Karpas-422 (cell line): ENCODE results near the gene RIMBP2. TPM values are rescaled to one million over a fixed set of nuclear protein-coding genes. Genes with fewer than 3 reads are reported as not detected.

ENCODE experiments used
- DNase-seq: peaks from one replicate; pipeline ENCODE4 v3.0.0-alpha.2; 2015
- H2AFZ ChIP-seq: fragments of 200-600 bp; sonication (generic); 2 replicates; pipeline ENCODE4 v1.6.1; 2014; ENCODE audit warnings: antibody characterized with exemption, low read length, mixed read lengths
- H3K27ac ChIP-seq: fragments of 200-600 bp; sonication (generic); 2 replicates; pipeline ENCODE4 v1.5.1; 2014; ENCODE audit warnings: mild to moderate bottlenecking, low read length, moderate library complexity
- H3K27me3 ChIP-seq: fragments of 200-600 bp; sonication (generic); 2 replicates; pipeline ENCODE4 v1.6.1; 2014; ENCODE audit warnings: low read length, mixed read lengths
- H3K36me3 ChIP-seq: fragments of 200-600 bp; sonication (generic); 2 replicates; pipeline ENCODE4 v1.6.1; 2014; ENCODE audit warnings: low read length, mixed read lengths; ENCODE audit not compliant: insufficient read depth
- H3K4me1 ChIP-seq: fragments of 200-600 bp; sonication (generic); 2 replicates; pipeline ENCODE4 v1.6.1; 2014; ENCODE audit warnings: mild to moderate bottlenecking, low read length, mixed read lengths
- H3K4me2 ChIP-seq: fragments of 200-600 bp; sonication (generic); 2 replicates; pipeline ENCODE4 v1.6.1; 2014; ENCODE audit warnings: low read length, low read depth, mild to moderate bottlenecking; ENCODE audit not compliant: poor library complexity, severe bottlenecking
- H3K4me3 ChIP-seq: fragments of 200-600 bp; sonication (generic); 2 replicates; pipeline ENCODE4 v1.5.1; 2014; ENCODE audit warnings: mild to moderate bottlenecking, antibody characterized with exemption, low read length, mixed read lengths
- H3K79me2 ChIP-seq: fragments of 200-600 bp; sonication (generic); 2 replicates; pipeline ENCODE4 v1.6.1; 2014; ENCODE audit warnings: mild to moderate bottlenecking, low read length, mixed read lengths
- H3K9ac ChIP-seq: fragments of 200-600 bp; sonication (generic); 2 replicates; pipeline ENCODE4 v1.6.0; 2014; ENCODE audit warnings: low read length
- H3K9me2 ChIP-seq: fragments of 200-600 bp; sonication (generic), shearing (Covaris generic); replicated peaks from 2 replicates; pipeline ENCODE4 v1.6.0; 2014; ENCODE audit warnings: mild to moderate bottlenecking, low read length, moderate library complexity; ENCODE audit not compliant: insufficient read depth
- H3K9me3 ChIP-seq: fragments of 300-700, 200-600 bp; sonication (generic); 2 replicates; pipeline ENCODE4 v1.6.1; 2014; ENCODE audit warnings: low read length, mixed read lengths
- H4K20me1 ChIP-seq: fragments of 200-600 bp; sonication (generic); 2 replicates; pipeline ENCODE4 v1.6.1; 2014; ENCODE audit warnings: mild to moderate bottlenecking, antibody characterized with exemption, low read length, low read depth; ENCODE audit not compliant: insufficient read depth
- total RNA-seq: library from RNA; depleted of rRNA; stranded (reverse); fragments of >200 nt; shearing (Covaris generic); gene quantifications from 2 replicates; pipeline ENCODE4 v1.2.3, GENCODE V29; 2014; ENCODE audit warnings: low replicate concordance

RIMBP2 gene
- total RNA-seq, 1 experiment from 2014 or later: not detected

DNA sequence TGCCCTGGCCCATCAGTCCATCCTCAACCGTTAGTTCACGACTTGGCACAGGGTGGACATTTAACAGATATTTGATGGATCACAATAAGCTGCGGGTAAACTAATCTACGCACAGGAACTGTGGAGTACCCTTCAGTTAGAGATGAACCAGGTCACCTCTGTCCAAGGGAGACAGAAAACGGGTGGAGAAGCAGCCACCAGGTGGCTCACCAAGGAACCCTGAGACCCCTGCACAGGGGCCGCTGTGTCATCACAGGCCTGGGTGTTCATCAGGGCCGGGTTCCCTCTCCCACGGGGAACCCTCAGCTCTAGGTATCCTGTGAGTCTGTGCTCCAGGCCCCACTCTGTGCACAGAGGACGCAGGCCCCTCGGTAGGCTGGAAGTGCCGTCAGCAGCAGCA is 256.2 kb downstream of the RIMBP2 start:
- Histone ChIP-seq H2AFZ (no peak overlapping the region), H3K36me3 (no peaks in the 10 kb centered on the region), H3K9me3 (no peaks in the 10 kb centered on the region), H3K27me3 (no peaks in the 10 kb centered on the region), H3K27ac (no peak overlapping the region), H3K9ac (no peak overlapping the region), H3K4me2 (no peak overlapping the region), H4K20me1 (no peaks in the 10 kb centered on the region), H3K79me2 (no peaks in the 10 kb centered on the region), H3K4me1 (no peaks in the 10 kb centered on the region), H3K9me2 (no peaks in the 10 kb centered on the region), H3K4me3 (no peak overlapping the region)
- no peak for DNase-seq

DNA sequence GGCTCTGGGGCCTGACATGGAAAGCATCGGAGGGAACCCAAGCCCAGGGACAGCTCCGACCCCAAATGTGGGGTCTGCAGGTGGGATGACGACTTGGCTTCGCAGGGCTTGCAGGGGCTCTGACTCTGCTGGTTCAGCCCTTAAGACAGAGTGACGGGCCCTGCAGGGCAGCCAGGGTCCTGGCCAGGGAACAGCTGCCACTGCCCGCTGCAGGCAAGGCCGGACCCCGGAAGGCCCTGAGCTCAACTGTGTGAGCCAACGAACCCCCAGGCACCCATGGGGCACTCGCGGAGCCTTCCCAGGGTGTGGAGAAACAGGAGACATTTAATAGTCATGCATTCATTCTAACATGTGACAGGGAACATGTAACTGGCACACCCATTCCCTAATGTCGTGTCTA is 257.8 kb downstream of the RIMBP2 start:
- no peak for DNase-seq
- Histone ChIP-seq H4K20me1 (no peaks in the 10 kb centered on the region), H3K4me3 (no peak overlapping the region), H3K9ac (no peak overlapping the region), H3K27ac (no peak overlapping the region), H3K27me3 (no peaks in the 10 kb centered on the region), H2AFZ (no peak overlapping the region), H3K4me1 (no peaks in the 10 kb centered on the region), H3K36me3 (no peaks in the 10 kb centered on the region), H3K4me2 (no peak overlapping the region), H3K9me2 (no peaks in the 10 kb centered on the region), H3K79me2 (no peaks in the 10 kb centered on the region), H3K9me3 (no peaks in the 10 kb centered on the region)

- Histone ChIP-seq H3K27me3 (no peaks in the 10 kb centered on the region), H3K79me2 (no peaks in the 10 kb centered on the region), H3K4me3 (no peak overlapping the region), H3K36me3 (no peaks in the 10 kb centered on the region), H3K27ac (no peak overlapping the region), H3K9me3 (no peaks in the 10 kb centered on the region), H3K4me2 (no peak overlapping the region), H3K4me1 (no peaks in the 10 kb centered on the region), H3K9ac (no peak overlapping the region), H3K9me2 (no peaks in the 10 kb centered on the region), H4K20me1 (no peaks in the 10 kb centered on the region), H2AFZ (no peak overlapping the region)
- DNase-seq: no peak
Observed at GRCh38 chr12:130457215-130457614, 258.9 kb downstream of the RIMBP2 start.

- H4K20me1 ChIP-seq: no peaks in the 10 kb centered on the region
- no peaks in the 10 kb centered on the region for H3K79me2 ChIP-seq
- H3K4me2 ChIP-seq: no peak overlapping the region
- H3K4me1 ChIP-seq: no peaks in the 10 kb centered on the region
- H3K27me3 ChIP-seq: no peaks in the 10 kb centered on the region
- H3K4me3 ChIP-seq: no peak overlapping the region
- H3K9me2 ChIP-seq: no peaks in the 10 kb centered on the region
- no peaks in the 10 kb centered on the region for H3K9me3 ChIP-seq
- DNase-seq: no peak
- no peaks in the 10 kb centered on the region for H3K36me3 ChIP-seq
- H3K27ac ChIP-seq: no peak overlapping the region
- H3K9ac ChIP-seq: no peak overlapping the region
- no peak overlapping the region for H2AFZ ChIP-seq
Observed at GRCh38 chr12:130456375-130457199, 259.5 kb downstream of the RIMBP2 start.

GRCh38 chr12:130455161-130455560 is 260.9 kb downstream of the RIMBP2 start:
- no peaks in the 10 kb centered on the region for H3K79me2 ChIP-seq
- H3K4me2 ChIP-seq: no peak overlapping the region
- no peak overlapping the region for H2AFZ ChIP-seq
- no peak overlapping the region for H3K27ac ChIP-seq
- H3K4me3 ChIP-seq: no peak overlapping the region
- H3K4me1 ChIP-seq: no peaks in the 10 kb centered on the region
- H3K36me3 ChIP-seq: no peaks in the 10 kb centered on the region
- DNase-seq: no peak
- H3K9me3 ChIP-seq: no peaks in the 10 kb centered on the region
- H3K9ac ChIP-seq: no peak overlapping the region
- H3K9me2 ChIP-seq: no peaks in the 10 kb centered on the region
- no peaks in the 10 kb centered on the region for H4K20me1 ChIP-seq
- H3K27me3 ChIP-seq: no peaks in the 10 kb centered on the region

DNA sequence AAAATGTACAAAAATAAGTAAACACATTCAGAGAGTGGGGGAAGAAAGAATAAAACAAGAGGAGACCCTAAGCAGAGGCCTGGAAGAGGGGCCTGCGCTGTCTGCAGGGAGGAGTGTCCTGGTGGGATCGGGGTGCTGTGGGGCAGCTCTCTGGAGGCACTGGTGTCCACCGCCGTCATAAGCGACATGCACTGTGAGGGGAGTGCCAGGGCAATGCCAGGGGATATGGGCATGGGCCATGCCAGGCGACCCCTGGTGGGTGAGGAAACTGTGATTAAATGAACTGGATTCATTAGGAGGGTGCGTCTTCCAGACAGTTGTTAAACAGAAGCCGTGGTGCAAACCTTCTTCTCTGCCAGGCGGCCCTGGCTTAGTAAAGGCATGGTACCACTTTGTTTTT is 261.8 kb downstream of the RIMBP2 start:
- DNase-seq: no peak
- no peaks in the 10 kb centered on the region for H3K9me3 ChIP-seq
- H2AFZ ChIP-seq: no peak overlapping the region
- H3K4me1 ChIP-seq: no peaks in the 10 kb centered on the region
- H3K4me2 ChIP-seq: no peak overlapping the region
- H3K79me2 ChIP-seq: no peaks in the 10 kb centered on the region
- no peaks in the 10 kb centered on the region for H3K36me3 ChIP-seq
- no peak overlapping the region for H3K4me3 ChIP-seq
- no peaks in the 10 kb centered on the region for H4K20me1 ChIP-seq
- H3K9me2 ChIP-seq: no peaks in the 10 kb centered on the region
- no peak overlapping the region for H3K27ac ChIP-seq
- H3K27me3 ChIP-seq: no peaks in the 10 kb centered on the region
- no peak overlapping the region for H3K9ac ChIP-seq

GRCh38 chr12:130452546-130452945 is 263.6 kb downstream of the RIMBP2 start:
- H3K4me2 ChIP-seq: no peak overlapping the region
- no peaks in the 10 kb centered on the region for H3K9me2 ChIP-seq
- no peaks in the 10 kb centered on the region for H4K20me1 ChIP-seq
- H3K9me3 ChIP-seq: no peaks in the 10 kb centered on the region
- H3K27me3 ChIP-seq: no peaks in the 10 kb centered on the region
- no peaks in the 10 kb centered on the region for H3K36me3 ChIP-seq
- no peak for DNase-seq
- H3K4me1 ChIP-seq: no peaks in the 10 kb centered on the region
- H2AFZ ChIP-seq: no peak overlapping the region
- no peak overlapping the region for H3K9ac ChIP-seq
- no peak overlapping the region for H3K27ac ChIP-seq
- no peak overlapping the region for H3K4me3 ChIP-seq
- no peaks in the 10 kb centered on the region for H3K79me2 ChIP-seq

DNA sequence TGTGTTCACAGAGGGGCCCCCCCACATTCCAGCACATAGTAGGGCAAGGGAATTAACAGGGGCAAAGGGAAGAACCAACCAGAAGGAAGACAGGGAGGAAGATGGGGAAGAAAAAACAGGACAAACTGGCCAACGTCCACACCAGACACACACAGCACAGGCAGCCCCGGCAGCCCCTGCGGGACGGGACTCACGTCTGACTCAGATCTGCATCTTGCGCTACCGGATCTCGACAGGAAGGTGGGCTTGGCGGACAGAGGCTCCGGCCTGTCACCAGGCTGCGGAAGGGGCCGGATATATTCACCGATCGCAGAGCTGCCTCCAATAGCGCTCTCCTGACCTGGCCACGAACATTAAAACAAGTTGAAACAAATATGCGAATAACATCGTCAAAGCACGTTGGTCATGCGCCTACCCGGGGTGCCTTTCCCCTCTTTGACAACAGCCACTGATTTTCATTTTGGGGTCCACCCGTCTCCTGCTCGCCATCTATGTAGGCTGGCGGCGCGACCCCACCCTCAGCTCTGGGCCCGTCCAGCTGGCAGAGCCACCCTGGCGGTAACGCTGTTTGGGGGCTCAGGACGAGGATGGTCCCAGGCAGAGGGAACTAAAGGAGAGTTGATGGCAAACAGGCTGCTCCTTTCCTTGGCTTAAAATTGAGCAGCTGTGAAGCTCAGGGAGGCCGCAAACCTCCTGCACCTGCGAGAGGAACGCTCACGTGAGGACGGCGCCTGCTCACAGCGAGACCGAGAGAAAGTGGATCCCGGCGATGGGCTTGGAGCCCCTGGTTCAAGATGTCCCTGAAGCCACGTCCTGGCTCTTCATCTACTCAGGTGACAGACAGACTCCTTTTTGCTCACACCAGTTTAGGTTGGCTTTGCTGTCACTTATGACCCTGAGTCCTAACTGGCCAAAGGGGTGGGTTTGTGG is 264.8 kb downstream of the RIMBP2 start:
- no peaks in the 10 kb centered on the region for H3K4me1 ChIP-seq
- no peaks in the 10 kb centered on the region for H3K36me3 ChIP-seq

More for the DNA sequence above, 264.8 kb downstream of the RIMBP2 start:
- no peak overlapping the region for H3K4me3 ChIP-seq
- no peaks in the 10 kb centered on the region for H3K27me3 ChIP-seq
- H3K9me2 ChIP-seq: no peaks in the 10 kb centered on the region
- H3K9ac ChIP-seq: no peak overlapping the region
- no peaks in the 10 kb centered on the region for H3K79me2 ChIP-seq
- H4K20me1 ChIP-seq: no peaks in the 10 kb centered on the region
- no peak overlapping the region for H2AFZ ChIP-seq
- no peak for DNase-seq
- H3K4me2 ChIP-seq: no peak overlapping the region
- H3K27ac ChIP-seq: no peak overlapping the region
- H3K9me3 ChIP-seq: no peaks in the 10 kb centered on the region
